Right ventricle myocardium superior (tissue), 1 donor: ENCODE results near the gene TAX1BP1. TPM values are rescaled to one million over a fixed set of nuclear protein-coding genes. Genes with fewer than 3 reads are reported as not detected.

Source experiments
- ATAC-seq: fragments of 200-7000 bp; cut with Tn5 transposase; one replicate; pipeline ENCODE4 v1.9.1; 2020; ENCODE audit warnings: mild to moderate bottlenecking; ENCODE audit not compliant: poor library complexity
- DNase-seq: peaks from one replicate; pipeline ENCODE4 v3.0.0-alpha.2; 2020
- intact Hi-C: fragments of 100-400 bp; cut with DNase I; formaldehyde crosslinking; loops from one replicate; pipeline ENCODE4 v1.11.2; 2022
- total RNA-seq: library from RNA; stranded (reverse); fragmentation: NEBNext Ultra II Directional; extraction: Animal tissue kit (Norgen Biotek cat#: 25700); gene quantifications from one replicate; pipeline ENCODE4 v1.2.1, GENCODE V29; 2021
- donor health status: DM: no; HTN: yes; CAD: no; lungs with severe emphysema.

Gene TAX1BP1
- total RNA-seq, 1 donor from 2014 or later = 158 TPM

GRCh38 chr7:27866828-27867672 is 127.1 kb downstream of the TAX1BP1 start:
- no peak for ATAC-seq
- intact Hi-C loops = no loop called here
- DNase-seq = no peak

- no peak for DNase-seq
- intact Hi-C loops = no loop called here
- ATAC-seq = no peak
Measured at GRCh38 chr7:27868131-27868550, 128.2 kb downstream of the TAX1BP1 start.

- ATAC-seq (no peak), DNase-seq (no peak)
- intact Hi-C loops = no loop called here
Measured at GRCh38 chr7:27869056-27869455, 129.1 kb downstream of the TAX1BP1 start.

- intact Hi-C loops = no loop called here
- ATAC-seq = no peak
- DNase-seq = no peak
Measured at GRCh38 chr7:27870595-27870994, 130.6 kb downstream of the TAX1BP1 start.

GRCh38 chr7:27871086-27871485 is 131.1 kb downstream of the TAX1BP1 start:
- DNase-seq = no peak

GRCh38 chr7:27871866-27872265 is 131.9 kb downstream of the TAX1BP1 start:
- intact Hi-C loops = no loop called here
- no peak for ATAC-seq
- no peak for DNase-seq

More at GRCh38 chr7:27871086-27871485, 131.1 kb downstream of the TAX1BP1 start:
- intact Hi-C loops = no loop called here
- ATAC-seq = no peak

- ATAC-seq = no peak
- no peak for DNase-seq
- intact Hi-C loops = no loop called here
Measured at GRCh38 chr7:27872356-27873275, 132.7 kb downstream of the TAX1BP1 start.

- DNase-seq (peak; percentile 75), ATAC-seq (peak; percentile 90)
Measured at GRCh38 chr7:27873981-27874957, 134.3 kb downstream of the TAX1BP1 start.

GRCh38 chr7:27875061-27875460 is 135.1 kb downstream of the TAX1BP1 start:
- intact Hi-C loops = no loop called here
- no peak for ATAC-seq
- DNase-seq = no peak

More at GRCh38 chr7:27873981-27874957, 134.3 kb downstream of the TAX1BP1 start:
- intact Hi-C loops = no loop called here

GRCh38 chr7:27875832-27876231 is 135.9 kb downstream of the TAX1BP1 start:
- ATAC-seq (no peak), DNase-seq (no peak)
- intact Hi-C loops = no loop called here

- no peak for ATAC-seq
- intact Hi-C loops = no loop called here
Measured at GRCh38 chr7:27876756-27877155, 136.8 kb downstream of the TAX1BP1 start.

More at GRCh38 chr7:27876756-27877155, 136.8 kb downstream of the TAX1BP1 start:
- DNase-seq = no peak

Other genes starting within 250 kb of the TAX1BP1 start
- gene HIBADH, start 77.3 kb upstream of the TAX1BP1 start, total RNA-seq = 113 TPM